ENCODE data around the gene WARS2. TPM values are rescaled to one million over a fixed set of nuclear protein-coding genes. Genes with fewer than 3 reads are reported as not detected.

The WARS2 gene
- total RNA-seq, 1 experiment from 2014 or later: 10.5 TPM

DNA sequence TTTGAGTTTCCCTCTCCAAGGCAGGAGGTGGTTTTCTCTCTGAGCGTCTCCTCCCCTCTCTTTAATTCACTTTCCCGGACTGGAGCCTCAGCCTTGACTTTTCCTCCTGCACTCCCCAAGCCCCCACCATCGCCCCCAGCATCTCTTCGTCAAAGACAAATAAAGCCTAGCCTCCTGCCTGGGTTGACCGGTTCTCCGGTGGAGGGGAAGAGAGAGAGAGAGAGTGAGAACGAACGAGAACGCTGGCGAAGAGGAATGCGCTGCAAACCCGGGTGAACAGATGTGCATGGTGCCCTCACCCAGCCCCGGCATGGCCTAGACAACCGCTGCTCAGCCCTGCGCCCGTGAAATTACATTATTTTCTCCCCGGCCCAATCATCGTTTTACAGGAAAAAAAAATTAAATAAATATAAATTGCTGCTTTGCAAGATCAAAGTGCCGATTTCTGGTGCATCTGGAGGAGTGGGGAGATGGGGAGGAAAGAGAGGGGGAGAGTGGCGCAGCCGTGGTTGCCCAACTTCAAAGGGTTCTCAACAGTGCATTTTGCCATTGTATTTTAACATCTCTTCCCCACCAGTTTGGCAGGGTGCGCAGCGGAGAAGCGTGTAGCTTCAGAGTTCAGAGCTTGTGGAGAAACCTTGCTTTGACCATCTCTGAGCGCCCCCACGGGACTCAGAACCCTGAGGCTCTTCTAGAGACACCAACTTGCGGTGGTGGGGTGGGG lies 140.9 kb downstream of the WARS2 start:
- POLR2A ChIA-PET: interaction anchor here (0.5 kb wide), 1 partner anchor 9 kb away, joined by 3 read pairs; no protein-coding TSS in a partner anchor
- Histone ChIP-seq H3K9me2 (ENCODE audit: insufficient read depth) (no peaks in the 10 kb centered on the region), H4K20me1 (ENCODE audit: insufficient read depth) (no peaks in the 10 kb centered on the region), H2AFZ (ENCODE audit: low read depth, low read length, poor library complexity, severe bottlenecking) (no peak overlapping the region), H3K79me2 (ENCODE audit: insufficient read depth, low read length) (no peaks in the 10 kb centered on the region), H3K4me3 (replicated peaks in 1 of 2; ENCODE audit: low read depth in 1 of 2, low read length in 2 of 2) (no peak overlapping the region), H3K9ac (ENCODE audit: low read length) (no peak overlapping the region), H3K9me3 (ENCODE audit: control insufficient read depth in 1 of 2, insufficient read depth in 1 of 2, low read depth in 1 of 2, low read length in 2 of 2) (no peaks in the 10 kb centered on the region), H3K4me1 (ENCODE audit: control insufficient read depth in 1 of 2, insufficient read depth in 2 of 2, low read length in 2 of 2) (peaks cover 2 to 10% of the 10 kb centered on the region in 2 experiments; a peak in 2 of 4 replicates), H3K27me3 (ENCODE audit: insufficient read depth, low read length) (no peaks in the 10 kb centered on the region), H3K4me2 (ENCODE audit: low read length) (no peak overlapping the region), H3K27ac (ENCODE audit: low read depth, low read length) (no peak overlapping the region), H3K36me3 (ENCODE audit: control insufficient read depth in 1 of 2, insufficient read depth in 2 of 2, low read length in 2 of 2) (no peaks in the 10 kb centered on the region)
- no TSS peak for BruUV-seq (replicated peaks)
- intact Hi-C loops (cut with micrococcal nuclease): no loop called here
- CTCF ChIA-PET: no interaction called here
- ATAC-seq (no peak), DNase-seq (ENCODE audit: low read depth, low spot score) (no peak)
- RAD21 ChIA-PET (ENCODE audit: low non-redundant PET in 1 of 2, low total read pairs in 2 of 2, uncharacterized antibody in 2 of 2, unreplicated experiment in 2 of 2): no interaction called here
- TF ChIP-seq SIN3A (IDR thresholded peaks at IDR 0.05; ENCODE audit: low read depth) (no peak), ZFX (IDR thresholded peaks at IDR 0.05) (no peak), ZNF274 (IDR thresholded peaks at IDR 0.05; ENCODE audit: low read depth, low read length) (no peak)
- TF ChIP-seq, protein P1, sequence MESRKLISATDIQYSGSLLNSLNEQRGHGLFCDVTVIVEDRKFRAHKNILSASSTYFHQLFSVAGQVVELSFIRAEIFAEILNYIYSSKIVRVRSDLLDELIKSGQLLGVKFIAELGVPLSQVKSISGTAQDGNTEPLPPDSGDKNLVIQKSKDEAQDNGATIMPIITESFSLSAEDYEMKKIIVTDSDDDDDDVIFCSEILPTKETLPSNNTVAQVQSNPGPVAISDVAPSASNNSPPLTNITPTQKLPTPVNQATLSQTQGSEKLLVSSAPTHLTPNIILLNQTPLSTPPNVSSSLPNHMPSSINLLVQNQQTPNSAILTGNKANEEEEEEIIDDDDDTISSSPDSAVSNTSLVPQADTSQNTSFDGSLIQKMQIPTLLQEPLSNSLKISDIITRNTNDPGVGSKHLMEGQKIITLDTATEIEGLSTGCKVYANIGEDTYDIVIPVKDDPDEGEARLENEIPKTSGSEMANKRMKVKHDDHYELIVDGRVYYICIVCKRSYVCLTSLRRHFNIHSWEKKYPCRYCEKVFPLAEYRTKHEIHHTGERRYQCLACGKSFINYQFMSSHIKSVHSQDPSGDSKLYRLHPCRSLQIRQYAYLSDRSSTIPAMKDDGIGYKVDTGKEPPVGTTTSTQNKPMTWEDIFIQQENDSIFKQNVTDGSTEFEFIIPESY (IDR thresholded peaks at IDR 0.05; ENCODE audit: extremely low read depth, insufficient replicate concordance, low read length): no peak
- TF ChIP-seq, protein P2, sequence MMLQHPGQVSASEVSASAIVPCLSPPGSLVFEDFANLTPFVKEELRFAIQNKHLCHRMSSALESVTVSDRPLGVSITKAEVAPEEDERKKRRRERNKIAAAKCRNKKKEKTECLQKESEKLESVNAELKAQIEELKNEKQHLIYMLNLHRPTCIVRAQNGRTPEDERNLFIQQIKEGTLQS (IDR thresholded peaks at IDR 0.05): no peak

DNA sequence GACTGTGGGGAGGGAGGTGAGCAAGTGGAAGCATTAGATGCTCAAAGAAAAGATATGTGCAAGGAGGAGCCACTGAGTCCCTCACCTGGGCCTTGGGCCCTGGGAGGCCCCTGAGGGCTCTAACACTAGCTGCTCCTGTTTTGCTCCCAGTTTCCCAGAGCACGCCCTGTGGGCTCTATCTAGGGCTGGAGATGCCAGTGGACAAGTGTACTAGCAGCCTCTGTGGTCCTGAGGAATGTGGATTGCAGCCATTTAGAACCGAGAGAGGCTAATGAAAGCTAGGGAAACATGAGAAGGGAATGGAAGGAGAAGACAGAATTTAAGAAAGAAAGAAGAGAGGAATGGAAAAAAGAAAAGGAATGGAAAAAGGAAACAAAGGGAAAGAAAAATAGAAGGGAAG lies 142.3 kb downstream of the WARS2 start:
- POLR2A ChIA-PET: no interaction called here
- Histone ChIP-seq H3K79me2 (ENCODE audit: insufficient read depth, low read length) (no peaks in the 10 kb centered on the region), H3K9ac (ENCODE audit: low read length) (no peak overlapping the region), H3K4me3 (replicated peaks in 1 of 2; ENCODE audit: low read depth in 1 of 2, low read length in 2 of 2) (no peak overlapping the region), H3K27ac (ENCODE audit: low read depth, low read length) (no peak overlapping the region), H4K20me1 (ENCODE audit: insufficient read depth) (no peaks in the 10 kb centered on the region), H3K4me1 (ENCODE audit: control insufficient read depth in 1 of 2, insufficient read depth in 2 of 2, low read length in 2 of 2) (peaks cover 2 to 10% of the 10 kb centered on the region in 2 experiments; a peak in 2 of 4 replicates), H3K27me3 (ENCODE audit: insufficient read depth, low read length) (no peaks in the 10 kb centered on the region), H3K9me2 (ENCODE audit: insufficient read depth) (no peaks in the 10 kb centered on the region), H3K36me3 (ENCODE audit: control insufficient read depth in 1 of 2, insufficient read depth in 2 of 2, low read length in 2 of 2) (no peaks in the 10 kb centered on the region), H2AFZ (ENCODE audit: low read depth, low read length, poor library complexity, severe bottlenecking) (no peak overlapping the region), H3K9me3 (ENCODE audit: control insufficient read depth in 1 of 2, insufficient read depth in 1 of 2, low read depth in 1 of 2, low read length in 2 of 2) (no peaks in the 10 kb centered on the region), H3K4me2 (ENCODE audit: low read length) (no peak overlapping the region)
- CTCF ChIA-PET: no interaction called here
- intact Hi-C loops (cut with micrococcal nuclease): no loop called here
- RAD21 ChIA-PET (ENCODE audit: low non-redundant PET in 1 of 2, low total read pairs in 2 of 2, uncharacterized antibody in 2 of 2, unreplicated experiment in 2 of 2): no interaction called here
- DNase-seq (ENCODE audit: low read depth, low spot score) (no peak), ATAC-seq (no peak)
- TF ChIP-seq POLR2AphosphoS5 (IDR thresholded peaks at IDR 0.05; ENCODE audit: low read depth, low read length): no peak
- TF ChIP-seq POLR2A (IDR thresholded peaks at IDR 0.05; ENCODE audit: borderline replicate concordance, extremely low read depth, insufficient read depth, insufficient read length): no peak
- no peak for TF ChIP-seq SIN3A (IDR thresholded peaks at IDR 0.05; ENCODE audit: low read depth)
- TF ChIP-seq EZH2phosphoT487 (IDR thresholded peaks at IDR 0.05; ENCODE audit: borderline replicate concordance): no peak
- TF ChIP-seq, protein P3, sequence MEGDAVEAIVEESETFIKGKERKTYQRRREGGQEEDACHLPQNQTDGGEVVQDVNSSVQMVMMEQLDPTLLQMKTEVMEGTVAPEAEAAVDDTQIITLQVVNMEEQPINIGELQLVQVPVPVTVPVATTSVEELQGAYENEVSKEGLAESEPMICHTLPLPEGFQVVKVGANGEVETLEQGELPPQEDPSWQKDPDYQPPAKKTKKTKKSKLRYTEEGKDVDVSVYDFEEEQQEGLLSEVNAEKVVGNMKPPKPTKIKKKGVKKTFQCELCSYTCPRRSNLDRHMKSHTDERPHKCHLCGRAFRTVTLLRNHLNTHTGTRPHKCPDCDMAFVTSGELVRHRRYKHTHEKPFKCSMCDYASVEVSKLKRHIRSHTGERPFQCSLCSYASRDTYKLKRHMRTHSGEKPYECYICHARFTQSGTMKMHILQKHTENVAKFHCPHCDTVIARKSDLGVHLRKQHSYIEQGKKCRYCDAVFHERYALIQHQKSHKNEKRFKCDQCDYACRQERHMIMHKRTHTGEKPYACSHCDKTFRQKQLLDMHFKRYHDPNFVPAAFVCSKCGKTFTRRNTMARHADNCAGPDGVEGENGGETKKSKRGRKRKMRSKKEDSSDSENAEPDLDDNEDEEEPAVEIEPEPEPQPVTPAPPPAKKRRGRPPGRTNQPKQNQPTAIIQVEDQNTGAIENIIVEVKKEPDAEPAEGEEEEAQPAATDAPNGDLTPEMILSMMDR (IDR thresholded peaks at IDR 0.05 in 2 of 3, conservative IDR thresholded peaks at IDR 0.05 in 1 of 3; ENCODE audit: borderline replicate concordance in 1 of 3, insufficient read depth in 1 of 3, low read depth in 2 of 3, low read length in 2 of 3): no peak
- TF ChIP-seq RAD21 (IDR thresholded peaks at IDR 0.05; ENCODE audit: low read depth): no peak
- TF ChIP-seq ZNF274 (IDR thresholded peaks at IDR 0.05; ENCODE audit: low read depth, low read length): no peak
- TF ChIP-seq SRF (IDR thresholded peaks at IDR 0.05; ENCODE audit: low read depth): no peak
- no peak for TF ChIP-seq ZFX (IDR thresholded peaks at IDR 0.05)
- TF ChIP-seq SP1 (IDR thresholded peaks at IDR 0.05; ENCODE audit: low read depth): no peak
- TF ChIP-seq, protein P2 (IDR thresholded peaks at IDR 0.05): no peak
- no peak for TF ChIP-seq YY1 (IDR thresholded peaks at IDR 0.05; ENCODE audit: extremely low read depth, insufficient replicate concordance, low read depth, low read length)
- TF ChIP-seq ELF1 (IDR thresholded peaks at IDR 0.05; ENCODE audit: borderline replicate concordance, low read depth): no peak
- BruUV-seq (replicated peaks): no TSS peak
